Natural killer cell treated with Interleukin-12 subunit alpha and Interleukin-12 subunit beta and Interleukin-15 and Interleukin-18, amount 100 ng/mL, for 72 hours (primary cell): ENCODE data around the gene DHX30. TPM values are rescaled to one million over a fixed set of nuclear protein-coding genes. Genes with fewer than 3 reads are reported as not detected.
"Not testable (repeated sequence)": the region's sequence is repeated elsewhere in the genome, so short reads cannot be mapped to it uniquely, and the experiment has no call there.

Experiments
- ATAC-seq, 2 donors: fragments of 150-1000 bp; cut with Tn5 transposase in 1 of 2; sonication (Bioruptor Pico), chemical (Tn5 transposase) in 1 of 2; 2 replicates each; pipeline ENCODE4 v1.10.0; 2021
- DNase-seq: peaks from one replicate; pipeline ENCODE4 v3.0.0; 2022; ENCODE audit warnings: low spot score
- H3K27ac Mint-ChIP-seq, 2 donors: 1 replicate in 1 of 2; 2 replicates in 1 of 2; pipeline ENCODE4 v1.8.0; 2022; ENCODE audit warnings: mixed read lengths in 2 of 2, mild to moderate bottlenecking in 1 of 2, moderate library complexity in 1 of 2
- H3K27me3 Mint-ChIP-seq, 2 donors: 1 replicate in 1 of 2; 2 replicates in 1 of 2; pipeline ENCODE4 v1.8.0; 2022; ENCODE audit warnings: mixed read lengths in 2 of 2
- H3K36me3 Mint-ChIP-seq: one replicate; pipeline ENCODE4 v1.8.0; 2022; ENCODE audit warnings: mixed read lengths
- H3K4me1 Mint-ChIP-seq, 2 donors: 1 replicate in 1 of 2; 2 replicates in 1 of 2; pipeline ENCODE4 v1.8.0; 2022; ENCODE audit warnings: low read depth in 2 of 2, mixed read lengths in 2 of 2, mild to moderate bottlenecking in 1 of 2
- H3K4me3 Mint-ChIP-seq: one replicate; pipeline ENCODE4 v1.8.0; 2022; ENCODE audit warnings: mixed read lengths
- H3K9me3 Mint-ChIP-seq: 2 replicates; pipeline ENCODE4 v1.8.0; 2022; ENCODE audit warnings: mixed read lengths
- total RNA-seq, 2 donors: library from RNA; stranded (reverse); gene quantifications; one replicate each; pipeline ENCODE4 v1.2.3, GENCODE V29; 2022

DHX30 gene
- total RNA-seq, 2 donors from 2014 or later: 101 to 177 TPM

GRCh38 chr3:47783673-47784072 lies 19.3 kb upstream of the DHX30 start:
- H3K4me3 Mint-ChIP-seq: peak overlapping the region; percentile 6
- no peaks in the 10 kb centered on the region for H3K27me3 Mint-ChIP-seq
- no peak for DNase-seq
- H3K36me3 Mint-ChIP-seq: peaks cover 6% of the 10 kb centered on the region
- no peak overlapping the region for H3K27ac Mint-ChIP-seq
- no peak for ATAC-seq
- H3K9me3 Mint-ChIP-seq: no peaks in the 10 kb centered on the region
- H3K4me1 Mint-ChIP-seq: peaks cover 23 to 33% of the 10 kb centered on the region in 2 donors

DNA sequence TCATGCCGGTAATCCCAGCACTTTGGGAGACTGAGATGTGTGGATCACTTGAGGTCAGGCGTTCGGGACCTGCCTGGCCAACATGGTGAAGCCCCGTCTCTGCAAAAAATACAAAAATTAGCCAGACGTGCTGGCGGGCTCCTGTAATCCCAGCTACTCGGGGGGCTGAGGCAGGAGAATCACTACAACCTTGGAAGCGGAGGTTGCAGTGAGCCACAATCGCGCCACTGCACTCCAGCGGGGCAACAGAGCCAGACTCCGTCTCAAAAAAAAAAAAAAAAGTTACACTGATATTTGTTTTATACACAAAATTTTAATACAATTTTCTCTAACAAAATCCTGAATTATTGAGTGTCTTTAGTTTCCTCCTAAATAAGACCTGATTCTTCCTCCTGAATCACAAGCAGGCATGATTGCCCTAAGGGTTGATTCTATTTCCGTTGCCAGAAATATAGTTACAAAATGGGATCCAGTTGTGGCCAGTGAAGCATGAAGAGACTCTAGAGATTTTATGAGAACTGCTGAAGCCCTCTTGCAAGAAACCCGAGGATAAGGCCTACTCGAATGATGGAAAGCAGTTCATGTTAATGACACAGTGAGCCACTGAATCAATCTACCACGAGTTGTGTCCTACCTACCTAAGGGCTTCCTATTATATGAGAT lies 11.6 kb upstream of the DHX30 start:
- no peak overlapping the region for H3K27ac Mint-ChIP-seq
- no peak for ATAC-seq
- H3K4me1 Mint-ChIP-seq: peaks cover 3 to 5% of the 10 kb centered on the region in 2 donors
- no peaks in the 10 kb centered on the region for H3K27me3 Mint-ChIP-seq
- DNase-seq: no peak
- H3K4me3 Mint-ChIP-seq: no peak overlapping the region
- H3K36me3 Mint-ChIP-seq: no peaks in the 10 kb centered on the region
- H3K9me3 Mint-ChIP-seq: no peaks in the 10 kb centered on the region

DNA sequence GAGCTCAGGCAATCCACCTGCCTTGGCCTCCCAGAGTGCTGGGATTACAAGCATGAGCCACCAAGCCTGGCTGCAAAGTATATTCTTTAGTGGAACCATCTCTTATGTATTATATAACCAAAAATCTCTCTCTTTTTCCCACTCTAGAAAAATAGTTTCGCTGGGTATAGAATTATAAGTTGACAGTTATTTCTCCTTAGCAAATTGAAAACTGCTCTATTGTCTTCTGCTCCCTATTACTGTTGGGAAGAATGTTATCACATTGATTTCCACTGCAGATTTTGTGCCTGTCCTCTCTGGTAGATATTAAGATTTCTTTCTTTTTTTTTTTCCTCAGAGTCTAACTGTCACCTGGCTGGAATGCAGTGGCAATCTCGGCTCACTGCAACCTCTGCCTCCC lies 10.2 kb upstream of the DHX30 start:
- DNase-seq (no peak), ATAC-seq (no peak)
- Mint-ChIP-seq H3K9me3 (no peaks in the 10 kb centered on the region), H3K36me3 (no peaks in the 10 kb centered on the region), H3K4me1 (peaks cover 3 to 5% of the 10 kb centered on the region in 2 donors), H3K27me3 (no peaks in the 10 kb centered on the region), H3K4me3 (no peak overlapping the region), H3K27ac (no peak overlapping the region)

- Mint-ChIP-seq H3K4me3 (no peak overlapping the region), H3K9me3 (no peaks in the 10 kb centered on the region), H3K4me1 (no peaks in the 10 kb centered on the region), H3K27ac (no peak overlapping the region), H3K27me3 (no peaks in the 10 kb centered on the region), H3K36me3 (no peaks in the 10 kb centered on the region)
- no peak for DNase-seq
- no peak for ATAC-seq
Observed at GRCh38 chr3:47794544-47794943, 8.4 kb upstream of the DHX30 start.

DNA sequence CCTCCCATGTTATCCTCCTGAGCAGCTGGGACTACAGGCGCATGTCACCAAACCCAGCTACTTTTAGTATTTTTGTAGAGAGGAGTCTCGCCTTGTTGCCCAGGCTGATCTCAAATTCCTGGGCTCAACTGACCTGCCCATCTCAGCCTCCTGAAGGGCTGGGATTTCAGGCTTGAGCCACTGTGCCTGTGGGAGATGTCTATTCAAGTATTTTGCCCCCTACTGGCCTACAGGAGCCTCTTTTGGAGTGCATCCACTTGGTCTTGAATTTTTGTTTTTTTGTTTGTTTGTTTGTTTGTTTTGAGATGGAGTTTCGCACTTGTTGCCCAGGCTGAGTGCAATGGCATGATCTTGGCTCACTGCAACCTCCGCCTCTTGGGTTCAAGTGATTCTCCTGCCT lies 3.2 kb upstream of the DHX30 start:
- ATAC-seq (no peak), DNase-seq (no peak)
- Mint-ChIP-seq H3K9me3 (no peaks in the 10 kb centered on the region), H3K4me1 (peaks cover 12 to 16% of the 10 kb centered on the region in 2 donors), H3K36me3 (no peaks in the 10 kb centered on the region), H3K4me3 (no peak overlapping the region), H3K27me3 (no peaks in the 10 kb centered on the region), H3K27ac (no peak overlapping the region)

DNA sequence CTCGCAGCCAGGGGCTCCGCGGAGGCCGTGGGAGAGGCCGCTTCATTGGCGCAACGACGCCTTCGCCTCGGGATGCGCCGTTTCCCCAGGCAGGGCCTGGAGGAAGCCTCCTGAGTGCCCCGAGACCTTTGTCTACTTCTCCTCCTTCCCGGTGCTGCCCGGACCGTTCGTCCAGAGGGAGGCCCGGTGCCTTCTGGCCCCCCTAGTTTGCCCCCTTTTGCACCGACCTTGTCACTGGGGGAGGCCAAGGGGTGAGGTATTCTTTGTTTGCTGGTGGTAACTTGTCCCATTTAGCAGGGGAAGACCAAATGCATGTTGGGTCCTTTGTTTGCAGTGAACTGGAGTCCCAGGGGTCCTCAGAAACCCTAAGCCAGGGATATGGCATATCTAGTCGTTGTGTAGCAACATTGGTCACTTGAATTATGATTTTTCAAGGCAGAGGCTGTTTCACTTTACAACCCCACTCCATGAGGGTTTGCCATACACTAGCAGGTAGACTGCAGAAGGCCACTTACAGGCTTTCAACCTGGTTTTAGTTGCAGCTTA lies 615 bp downstream of the DHX30 start:
- no peaks in the 10 kb centered on the region for H3K36me3 Mint-ChIP-seq
- DNase-seq (no peak), ATAC-seq (no peak)

DNA sequence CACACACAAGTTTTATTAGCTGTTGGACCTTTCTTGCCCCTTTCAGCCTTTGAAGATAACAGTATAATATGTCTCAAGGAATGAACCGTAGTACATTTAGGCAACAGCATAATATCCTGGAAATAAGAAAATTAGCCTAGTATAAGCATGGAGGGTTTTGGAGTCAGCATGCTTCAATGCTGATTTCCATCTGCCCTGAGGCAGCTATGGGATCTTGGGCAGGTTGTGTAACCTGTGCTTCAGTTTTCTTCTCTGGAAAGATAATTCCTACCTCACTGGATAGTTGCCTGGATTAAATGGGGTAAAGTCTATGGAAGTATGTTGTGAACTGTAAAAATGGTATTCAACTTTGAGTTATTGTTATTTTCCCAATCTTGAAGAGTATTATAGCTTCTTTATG lies 1.6 kb downstream of the DHX30 start:
- no peaks in the 10 kb centered on the region for H3K36me3 Mint-ChIP-seq
- H3K4me1 Mint-ChIP-seq: peaks cover 12 to 16% of the 10 kb centered on the region in 2 donors
- no peak for ATAC-seq
- H3K27me3 Mint-ChIP-seq: no peaks in the 10 kb centered on the region
- DNase-seq: no peak
- H3K4me3 Mint-ChIP-seq: peak overlapping the region; percentile 98
- no peaks in the 10 kb centered on the region for H3K9me3 Mint-ChIP-seq
- peak overlapping the region; percentile 89 to 95 for H3K27ac Mint-ChIP-seq

More for the DNA sequence above, 615 bp downstream of the DHX30 start:
- Mint-ChIP-seq H3K4me3 (peak overlapping the region; percentile 98), H3K4me1 (peaks cover 12 to 16% of the 10 kb centered on the region in 2 donors), H3K27ac (peak overlapping the region; percentile 89 to 95), H3K9me3 (no peaks in the 10 kb centered on the region), H3K27me3 (no peaks in the 10 kb centered on the region)

DNA sequence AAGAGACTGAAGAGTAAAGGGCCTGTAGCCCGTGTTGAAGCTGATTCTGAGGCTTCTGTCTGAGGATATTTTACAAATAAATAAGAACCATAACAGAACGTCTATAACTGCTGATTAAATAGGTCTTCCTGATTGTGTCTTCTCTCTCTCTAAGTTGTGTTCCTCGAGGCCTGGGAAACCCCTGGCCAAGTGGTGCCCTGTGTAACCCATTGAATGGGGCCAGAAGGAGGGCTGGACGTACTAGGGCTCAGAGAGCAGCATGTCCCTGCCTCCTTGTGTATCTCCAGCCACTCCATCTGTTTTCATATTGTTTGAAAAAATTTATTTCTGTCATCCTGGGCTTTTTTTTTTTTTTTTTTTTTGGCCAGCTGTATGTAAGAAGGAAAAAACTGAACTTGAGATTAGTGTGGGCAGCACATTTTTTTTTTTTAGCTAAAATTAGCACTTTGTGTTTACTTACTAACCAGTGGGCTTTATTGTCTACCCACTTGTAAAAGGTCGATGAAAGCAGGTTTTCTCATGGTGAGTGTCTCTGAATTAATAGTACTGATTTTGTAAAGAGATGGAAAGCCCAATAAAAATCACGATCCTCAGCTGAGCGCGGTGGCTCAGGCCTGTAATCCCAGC lies 10.7 kb downstream of the DHX30 start:
- ATAC-seq (no peak), DNase-seq (no peak)
- Mint-ChIP-seq H3K36me3 (peaks cover 9% of the 10 kb centered on the region), H3K4me3 (no peak overlapping the region), H3K27ac (no peak overlapping the region), H3K4me1 (peaks cover 0 to 10% of the 10 kb centered on the region in 2 donors), H3K27me3 (no peaks in the 10 kb centered on the region), H3K9me3 (no peaks in the 10 kb centered on the region)

DNA sequence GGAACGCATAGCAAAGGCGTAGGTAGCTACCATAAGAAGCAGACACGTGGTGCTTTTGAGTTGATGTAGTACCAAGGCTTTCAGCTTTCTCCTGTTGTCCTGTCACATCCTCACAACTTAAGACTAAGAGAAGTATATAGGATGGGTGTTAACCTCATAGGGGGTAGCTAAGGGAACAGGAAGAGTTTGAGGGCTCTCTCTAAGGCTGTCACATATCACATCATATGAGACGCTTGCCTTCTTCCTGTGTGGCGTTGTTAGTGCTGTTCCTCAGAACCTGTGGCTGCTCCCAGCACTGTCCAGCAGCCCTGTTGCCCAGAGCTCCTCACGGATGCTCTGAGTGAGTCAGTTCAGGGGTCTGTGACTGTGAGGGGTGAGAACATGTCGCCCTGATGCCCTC lies 14.7 kb downstream of the DHX30 start:
- Mint-ChIP-seq H3K4me3 (no peak overlapping the region), H3K27ac (peak overlapping the region in 1 of 2 donors; percentile 34), H3K9me3 (no peaks in the 10 kb centered on the region), H3K27me3 (no peaks in the 10 kb centered on the region), H3K36me3 (peaks cover 6% of the 10 kb centered on the region), H3K4me1 (peaks cover 0 to 7% of the 10 kb centered on the region in 2 donors)
- DNase-seq: no peak
- peak; percentile 43 to 63 for ATAC-seq

DNA sequence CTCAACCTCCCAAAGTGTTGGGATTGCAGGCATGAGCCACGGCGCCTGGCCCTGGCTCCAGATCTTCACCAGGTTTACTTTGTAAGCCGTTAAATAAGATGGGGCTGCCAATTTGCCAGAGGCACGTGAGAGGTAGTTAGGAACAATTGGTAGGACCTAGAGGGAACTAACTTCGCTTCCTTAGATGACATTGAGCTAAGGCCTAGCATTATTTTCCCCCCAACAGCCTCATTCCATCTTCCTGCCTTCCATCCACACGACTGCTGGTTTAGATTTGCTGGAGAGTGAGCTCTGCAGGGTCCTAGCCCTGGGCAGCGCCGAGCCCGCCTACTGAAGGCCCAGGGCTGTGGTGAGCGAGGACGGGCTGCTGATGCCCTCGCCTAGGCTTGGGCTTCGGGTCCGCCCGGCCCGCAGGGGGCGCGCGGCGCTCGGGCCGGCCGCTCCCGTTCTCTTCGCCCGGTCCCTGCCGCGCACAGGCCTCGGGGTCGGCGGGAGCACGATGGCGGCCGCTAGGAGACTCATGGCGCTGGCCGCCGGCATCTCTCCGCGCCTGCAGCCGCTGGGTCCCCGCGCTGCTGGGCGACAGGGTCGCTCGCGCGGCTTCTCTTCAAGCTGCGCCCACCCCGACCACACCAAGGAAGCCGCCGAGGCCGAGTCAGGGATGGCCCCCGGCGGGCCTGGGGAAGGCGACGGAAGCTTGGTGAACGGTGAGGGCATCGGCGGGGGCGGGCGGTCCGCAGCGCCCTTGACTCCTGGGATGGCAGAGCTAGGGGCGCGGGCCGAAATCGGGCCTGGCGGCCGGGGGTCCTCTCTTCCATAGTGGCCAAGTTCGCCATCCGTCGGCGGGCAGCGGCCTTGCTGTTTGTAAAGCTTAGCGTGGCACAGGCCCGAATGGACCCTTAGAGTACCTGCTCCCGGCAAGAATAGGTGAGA lies 21.9 kb downstream of the DHX30 start:
- peak overlapping the region; percentile 87 for H3K4me3 Mint-ChIP-seq
- peak overlapping the region; percentile 68 to 86 for H3K27ac Mint-ChIP-seq

GRCh38 chr3:47825590-47825989 lies 22.7 kb downstream of the DHX30 start:
- DNase-seq (no peak), ATAC-seq (peak in 1 of 2 donors; percentile 0)
- no peaks in the 10 kb centered on the region for H3K27me3 Mint-ChIP-seq
- peak overlapping the region; percentile 87 for H3K4me3 Mint-ChIP-seq
- no peaks in the 10 kb centered on the region for H3K9me3 Mint-ChIP-seq
- H3K36me3 Mint-ChIP-seq: peaks cover 23% of the 10 kb centered on the region
- H3K27ac Mint-ChIP-seq: peak overlapping the region; percentile 68 to 86
- H3K4me1 Mint-ChIP-seq: peaks cover 20 to 22% of the 10 kb centered on the region in 2 donors

More for the DNA sequence above, 21.9 kb downstream of the DHX30 start:
- H3K36me3 Mint-ChIP-seq: peaks cover 22% of the 10 kb centered on the region
- peaks cover 20 to 22% of the 10 kb centered on the region in 2 donors for H3K4me1 Mint-ChIP-seq
- no peaks in the 10 kb centered on the region for H3K9me3 Mint-ChIP-seq
- no peaks in the 10 kb centered on the region for H3K27me3 Mint-ChIP-seq
- ATAC-seq (peak; percentile 99 to 100), DNase-seq (peak; percentile 86)

GRCh38 chr3:47829482-47829881 lies 26.5 kb downstream of the DHX30 start:
- not testable (repeated sequence) for H3K27me3 Mint-ChIP-seq, DNase-seq, H3K4me3 Mint-ChIP-seq, ATAC-seq, H3K27ac Mint-ChIP-seq, H3K9me3 Mint-ChIP-seq
- peaks cover 19 to 22% of the 10 kb centered on the region in 2 donors for H3K4me1 Mint-ChIP-seq
- H3K36me3 Mint-ChIP-seq: peaks cover 34% of the 10 kb centered on the region

DNA sequence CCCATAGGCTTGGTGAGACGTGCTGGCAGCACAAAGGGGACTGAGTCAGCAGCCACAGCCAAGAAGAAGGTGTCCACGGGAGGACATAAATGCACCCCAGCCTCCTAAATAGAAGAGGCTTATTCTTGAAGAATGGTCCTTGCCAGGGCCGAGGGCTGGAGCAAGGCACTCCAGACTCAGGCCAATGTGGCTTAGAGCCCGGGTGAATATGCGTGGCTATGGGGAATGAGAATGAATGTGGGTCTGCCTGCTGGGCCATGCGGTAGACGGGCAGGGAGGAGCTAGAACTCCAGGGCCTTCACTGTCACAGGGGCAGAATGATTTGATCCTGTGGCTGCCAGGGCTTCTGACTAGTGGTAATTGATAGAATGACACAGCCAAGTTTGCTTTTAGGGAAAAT lies 34.0 kb downstream of the DHX30 start:
- ATAC-seq: no peak
- Mint-ChIP-seq H3K4me3 (no peak overlapping the region), H3K36me3 (peaks cover 12% of the 10 kb centered on the region), H3K27ac (no peak overlapping the region), H3K4me1 (peaks cover 4 to 7% of the 10 kb centered on the region in 2 donors), H3K27me3 (no peaks in the 10 kb centered on the region), H3K9me3 (no peaks in the 10 kb centered on the region)
- DNase-seq: peak; percentile 44
